Pons (tissue), 1 donor: ENCODE data around the gene PACS1.
"Not testable (repeated sequence)": the region's sequence is repeated elsewhere in the genome, so short reads cannot be mapped to it uniquely, and the experiment has no call there.

Source experiments
- DNase-seq: peaks from one replicate; pipeline ENCODE4 v3.0.0-alpha.2; 2016; ENCODE audit warnings: low spot score

PACS1 gene

DNA sequence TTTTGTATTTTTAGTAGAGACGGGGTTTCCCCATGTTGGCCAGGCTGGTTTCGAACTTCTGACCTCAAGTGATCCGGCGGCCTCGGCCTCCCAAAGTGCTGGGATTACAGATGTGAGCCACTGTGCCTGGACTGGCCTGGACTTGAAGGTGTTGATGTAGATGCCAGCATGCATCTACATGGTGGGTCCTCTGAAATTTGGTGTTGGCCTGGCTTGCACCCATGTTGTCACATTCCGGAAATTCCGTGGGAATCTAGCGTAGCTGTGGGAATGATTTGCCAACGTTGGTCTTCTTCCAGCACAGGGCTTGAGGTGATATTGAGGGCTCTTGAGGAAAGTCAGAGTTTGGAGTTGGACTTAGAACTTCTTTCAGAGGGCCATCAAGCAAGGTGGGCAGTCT lies 6.5 kb downstream of the PACS1 start:
- DNase-seq: no peak

GRCh38 chr11:66077927-66078326 lies 7.9 kb downstream of the PACS1 start:
- no peak for DNase-seq

GRCh38 chr11:66078949-66079348 lies 8.9 kb downstream of the PACS1 start:
- DNase-seq: not testable (repeated sequence)

DNA sequence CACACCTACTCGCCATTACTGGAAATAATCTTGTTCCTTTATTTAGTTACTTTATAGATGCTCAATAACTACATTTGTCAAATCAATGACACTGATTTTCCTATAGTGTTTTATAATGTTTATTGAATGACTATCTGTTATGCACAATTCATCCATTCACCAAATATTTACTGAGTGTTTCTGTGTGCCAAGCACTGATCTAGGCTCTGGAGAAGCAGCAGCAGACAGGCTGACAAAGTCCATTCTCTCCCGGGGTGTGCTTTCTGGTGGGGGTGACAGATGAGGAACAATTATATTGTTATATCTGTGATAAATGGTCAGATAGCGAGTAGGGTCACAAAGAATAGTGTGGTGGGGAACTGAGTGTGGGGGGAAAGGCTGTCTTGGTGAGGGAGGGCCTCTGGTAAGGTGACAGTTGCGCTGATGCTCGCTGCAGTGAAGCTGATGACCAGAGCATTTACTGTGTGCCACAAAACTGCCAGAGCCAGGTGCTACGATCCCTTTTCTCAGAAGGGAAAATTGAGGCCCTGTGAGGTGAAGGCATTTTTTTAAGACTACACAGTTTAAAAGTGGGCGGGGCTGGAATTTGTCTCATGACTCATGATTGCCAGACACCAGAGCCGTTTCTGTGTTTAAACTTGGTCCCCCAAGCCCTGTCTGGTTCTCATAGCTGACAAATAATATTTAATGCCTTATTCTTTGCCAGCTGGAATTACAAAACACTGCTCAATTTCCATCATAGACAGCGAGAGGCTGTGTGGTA lies 10.2 kb downstream of the PACS1 start:
- DNase-seq: no peak

- peak; percentile 68 for DNase-seq
Measured at GRCh38 chr11:66081505-66081904, 11.4 kb downstream of the PACS1 start.

DNA sequence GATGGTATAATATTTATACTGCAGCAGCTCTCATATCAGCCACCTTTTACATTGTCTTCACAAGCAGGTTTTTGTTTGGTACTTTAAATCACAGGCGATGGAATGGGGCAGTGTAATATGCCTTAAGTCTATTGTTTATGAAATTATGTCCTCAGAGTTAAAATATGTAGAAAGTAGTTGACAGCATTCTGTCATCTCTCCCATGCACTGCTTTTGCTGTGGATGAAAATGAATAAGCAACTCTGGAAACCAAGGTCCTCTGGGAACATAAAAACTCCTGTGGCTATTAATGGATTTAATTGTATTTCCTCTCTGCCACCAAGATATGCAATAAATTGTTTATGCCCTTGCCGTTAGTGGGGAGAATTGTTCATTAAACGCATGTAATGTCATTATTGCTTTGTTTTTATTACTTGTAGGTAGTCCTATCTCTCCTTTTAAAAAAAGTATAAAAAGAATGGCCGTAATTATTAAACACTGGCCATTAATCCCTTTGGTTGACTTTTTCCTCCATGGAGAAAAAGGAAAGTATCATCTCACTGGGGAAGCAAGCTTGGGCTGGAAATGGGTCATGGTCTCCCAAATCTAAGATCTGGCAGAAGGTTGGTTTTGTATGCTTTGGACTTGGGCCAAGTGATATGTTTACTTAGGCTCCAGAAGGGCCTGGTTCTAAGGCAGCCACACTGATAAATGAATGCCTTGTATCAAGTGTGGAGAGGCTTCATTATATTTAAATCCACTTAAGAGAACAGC lies 13.1 kb downstream of the PACS1 start:
- DNase-seq: no peak

GRCh38 chr11:66083767-66084166 lies 13.7 kb downstream of the PACS1 start:
- DNase-seq: no peak

- DNase-seq: no peak
Measured at GRCh38 chr11:66084821-66085475, 14.9 kb downstream of the PACS1 start.

DNA sequence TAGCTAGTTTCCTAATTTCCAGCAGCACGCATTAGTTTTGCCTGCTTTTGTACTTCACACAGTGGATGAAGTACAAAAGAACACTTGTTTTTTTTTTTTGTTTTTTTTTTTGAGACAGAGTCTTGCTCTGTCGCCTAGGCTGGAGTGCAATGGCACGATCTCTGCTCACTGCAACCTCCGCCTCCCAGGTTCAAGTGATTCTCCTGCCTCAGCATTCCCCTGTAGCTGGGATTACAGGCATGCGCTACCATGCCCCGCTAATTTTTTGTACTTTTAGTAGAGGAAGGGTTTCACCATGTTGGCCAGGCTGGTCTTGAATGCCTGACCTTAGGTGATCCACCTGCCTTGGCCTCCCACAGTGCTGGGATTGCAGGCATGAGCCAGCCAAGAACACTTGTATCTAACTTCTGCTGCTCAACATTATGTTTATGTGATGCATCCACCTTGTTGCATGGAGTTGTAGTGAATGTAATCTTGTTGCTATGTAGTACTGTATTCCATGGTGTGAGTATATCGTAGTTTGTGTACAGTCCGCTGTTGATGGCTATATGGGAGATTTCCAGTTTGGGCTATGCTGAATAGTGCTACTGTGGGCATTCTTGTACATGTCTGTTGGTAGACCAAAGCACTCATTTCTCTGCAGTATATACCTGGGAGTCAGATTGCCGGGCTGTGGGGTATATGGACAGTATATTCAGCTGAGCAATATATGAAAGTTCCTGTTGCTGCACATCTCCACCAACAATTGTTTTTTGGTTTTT lies 17.3 kb downstream of the PACS1 start:
- DNase-seq: no peak

DNA sequence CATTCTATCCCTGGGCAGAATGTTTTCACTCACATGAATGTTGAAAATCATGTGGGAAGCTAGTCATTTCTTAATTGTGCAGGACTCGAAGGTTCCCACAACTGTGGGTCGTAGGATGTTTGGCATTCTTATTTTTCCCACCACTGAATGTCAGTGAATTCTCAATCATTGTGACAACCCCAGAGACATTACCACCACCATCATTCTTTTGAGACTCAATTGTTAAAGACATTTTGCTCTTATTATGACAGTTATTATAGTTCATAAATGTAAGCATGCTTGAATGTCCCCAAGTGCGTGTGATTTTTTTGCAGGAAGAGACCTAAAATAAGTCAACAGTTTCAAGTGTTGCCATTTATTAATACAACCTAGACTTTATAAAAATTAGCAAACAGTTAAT lies 19.0 kb downstream of the PACS1 start:
- no peak for DNase-seq

GRCh38 chr11:66090288-66090687 lies 20.2 kb downstream of the PACS1 start:
- no peak for DNase-seq

GRCh38 chr11:66092125-66092524 lies 22.1 kb downstream of the PACS1 start:
- DNase-seq: not testable (repeated sequence)

- not testable (repeated sequence) for DNase-seq
Measured at GRCh38 chr11:66099746-66100145, 29.7 kb downstream of the PACS1 start.

DNA sequence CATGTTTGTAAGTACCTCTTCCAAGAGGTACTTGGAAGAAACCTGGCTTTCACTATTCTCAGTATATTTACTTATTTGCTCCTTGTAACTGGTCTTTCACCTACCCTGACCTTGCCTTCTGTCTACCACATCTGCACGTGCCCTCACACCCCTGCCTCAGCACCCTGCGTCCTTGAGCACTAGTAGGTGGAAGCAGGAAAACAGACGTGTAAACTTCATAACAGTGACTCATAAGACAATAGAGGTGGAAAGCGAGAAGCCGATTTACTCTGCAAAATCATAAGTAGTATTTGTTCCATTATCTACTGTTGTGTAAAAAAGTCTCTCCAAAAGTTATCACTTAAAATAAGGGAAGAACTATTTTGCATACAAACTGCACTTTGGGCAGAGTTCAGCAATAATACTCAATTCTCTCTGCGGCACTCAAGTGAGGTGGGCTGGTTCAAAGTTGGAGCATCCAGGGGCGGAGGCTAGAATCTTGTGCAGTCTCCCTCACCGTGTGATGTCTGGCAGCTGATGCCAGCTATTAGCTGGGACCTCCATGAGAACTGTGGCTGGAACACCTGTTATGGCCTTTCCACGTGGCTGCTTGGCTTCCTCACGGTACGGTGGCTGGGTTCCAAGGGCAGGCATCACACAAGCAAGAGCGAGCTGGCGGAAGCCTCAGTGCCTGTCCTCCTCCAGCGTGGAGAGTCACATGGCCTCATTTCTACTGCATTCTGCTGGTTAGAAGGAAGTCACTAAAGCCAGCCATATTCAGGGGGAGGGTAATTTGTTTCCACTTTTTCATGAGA lies 30.4 kb downstream of the PACS1 start:
- DNase-seq: peak; percentile 84

- no peak for DNase-seq
Measured at GRCh38 chr11:66101066-66101464, 31.0 kb downstream of the PACS1 start.

- no peak for DNase-seq
Measured at GRCh38 chr11:66104057-66104638, 34.1 kb downstream of the PACS1 start.

DNA sequence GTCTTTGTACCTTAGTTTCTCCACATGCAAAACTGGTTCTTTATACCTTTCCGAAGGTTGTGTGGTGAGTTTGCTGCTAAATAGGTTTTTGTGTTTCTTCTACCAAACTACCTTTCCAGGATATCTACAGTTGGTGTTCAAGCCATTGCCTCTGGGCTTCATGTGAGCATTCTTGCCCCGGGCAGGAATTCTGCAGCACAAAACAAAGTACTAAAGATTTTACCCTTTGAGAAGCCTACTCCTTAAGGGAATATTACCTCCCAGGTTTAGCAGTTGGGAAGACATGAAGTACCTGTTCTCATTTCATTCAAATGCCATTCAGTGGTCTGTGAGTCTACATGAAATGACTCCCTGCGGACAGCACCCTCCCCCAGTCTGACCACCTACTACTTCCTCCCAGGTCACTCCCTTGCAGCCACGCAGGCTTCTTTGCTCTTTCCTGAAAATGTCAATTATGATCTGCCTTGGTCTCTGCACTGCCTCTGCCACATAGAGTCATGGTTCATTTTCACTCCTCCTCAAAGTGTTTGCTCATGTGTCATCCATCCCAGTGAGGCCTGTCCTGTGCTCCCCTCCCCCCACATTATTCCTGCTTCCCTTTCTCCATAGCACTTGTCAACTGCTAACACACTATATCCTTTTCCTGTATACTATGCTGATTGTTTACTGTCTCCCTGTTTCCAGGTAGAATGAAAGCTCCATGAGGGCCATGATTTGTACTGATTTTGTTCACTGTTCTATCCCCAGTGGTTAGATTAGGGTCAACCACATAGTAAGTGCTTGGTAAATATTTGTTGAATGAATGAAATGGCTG lies 36.9 kb downstream of the PACS1 start:
- DNase-seq: no peak

- no peak for DNase-seq
Measured at GRCh38 chr11:66107600-66108510, 37.8 kb downstream of the PACS1 start.

- DNase-seq: no peak
Measured at GRCh38 chr11:66109294-66109693, 39.2 kb downstream of the PACS1 start.
